Keratinocyte (primary cell): ENCODE results near the gene ANKK1.

Experiments
- EZH2 ChIP-seq: IDR thresholded peaks from one replicate; pipeline ENCODE4 v1.6.1; 2012; ENCODE audit warnings: inconsistent platforms, mild to moderate bottlenecking, low read length, moderate library complexity
- TF ChIP-seq, protein P1 (sequence below), 3 experiments: IDR thresholded peaks in 1 of 3; conservative IDR thresholded peaks in 1 of 3; optimal IDR thresholded peaks in 1 of 3; 2 replicates in 2 of 3; 3 replicates in 1 of 3; pipeline versions ENCODE3 to v1.5.1; 2011; ENCODE audit warnings: low read length in 3 of 3, mild to moderate bottlenecking in 3 of 3, moderate library complexity in 2 of 3, control low read depth in 1 of 3, inconsistent platforms in 1 of 3; ENCODE audit not compliant: insufficient read depth in 2 of 3; ENCODE audit errors: extremely low read depth in 1 of 3

DNA sequence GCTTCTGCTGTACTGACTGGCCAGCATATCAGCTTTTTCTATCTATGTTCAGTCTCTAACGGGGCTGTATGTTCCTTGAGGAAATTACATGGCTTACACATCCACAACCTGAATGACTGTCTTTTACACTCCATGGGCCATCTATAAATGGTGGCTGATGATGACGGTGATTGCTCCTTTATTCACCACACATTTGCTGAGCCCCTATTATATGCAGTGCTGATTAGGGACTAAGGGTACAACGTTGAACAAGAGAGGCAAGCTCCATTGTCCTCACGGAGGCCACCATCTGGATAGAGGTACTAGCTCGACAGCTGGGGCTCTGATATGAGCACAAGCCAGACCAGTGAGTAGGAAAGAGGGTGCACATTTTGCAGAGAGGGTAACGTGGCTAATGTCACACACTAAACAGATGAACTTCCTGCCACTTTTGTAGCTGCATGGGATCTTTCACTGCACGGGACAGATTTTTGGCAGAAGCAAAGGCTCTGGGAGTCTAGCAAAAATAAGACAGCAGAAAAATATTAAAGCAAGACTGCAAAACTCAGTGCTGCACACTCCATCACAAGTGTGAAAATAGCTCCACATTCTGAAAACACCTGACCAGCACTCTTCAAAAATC lies 57.0 kb downstream of the ANKK1 start:
- TF ChIP-seq, protein P1, sequence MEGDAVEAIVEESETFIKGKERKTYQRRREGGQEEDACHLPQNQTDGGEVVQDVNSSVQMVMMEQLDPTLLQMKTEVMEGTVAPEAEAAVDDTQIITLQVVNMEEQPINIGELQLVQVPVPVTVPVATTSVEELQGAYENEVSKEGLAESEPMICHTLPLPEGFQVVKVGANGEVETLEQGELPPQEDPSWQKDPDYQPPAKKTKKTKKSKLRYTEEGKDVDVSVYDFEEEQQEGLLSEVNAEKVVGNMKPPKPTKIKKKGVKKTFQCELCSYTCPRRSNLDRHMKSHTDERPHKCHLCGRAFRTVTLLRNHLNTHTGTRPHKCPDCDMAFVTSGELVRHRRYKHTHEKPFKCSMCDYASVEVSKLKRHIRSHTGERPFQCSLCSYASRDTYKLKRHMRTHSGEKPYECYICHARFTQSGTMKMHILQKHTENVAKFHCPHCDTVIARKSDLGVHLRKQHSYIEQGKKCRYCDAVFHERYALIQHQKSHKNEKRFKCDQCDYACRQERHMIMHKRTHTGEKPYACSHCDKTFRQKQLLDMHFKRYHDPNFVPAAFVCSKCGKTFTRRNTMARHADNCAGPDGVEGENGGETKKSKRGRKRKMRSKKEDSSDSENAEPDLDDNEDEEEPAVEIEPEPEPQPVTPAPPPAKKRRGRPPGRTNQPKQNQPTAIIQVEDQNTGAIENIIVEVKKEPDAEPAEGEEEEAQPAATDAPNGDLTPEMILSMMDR (optimal IDR thresholded peaks at IDR 0.05 in 1 of 3, IDR thresholded peaks at IDR 0.05 in 1 of 3, conservative IDR thresholded peaks at IDR 0.05 in 1 of 3; ENCODE audit: extremely low read depth in 1 of 3, insufficient read depth in 2 of 3, low read length in 3 of 3), result no peak
- TF ChIP-seq EZH2, result no peak
